C4-2B (cell line): ENCODE data around the gene HHLA2.

ENCODE experiments used
- CTCF ChIP-seq: fragments of 450-650 bp; conservative IDR thresholded peaks from 2 replicates; pipeline ENCODE4 v1.5.1; 2017; ENCODE audit warnings: mild to moderate bottlenecking
- ZFX ChIP-seq: fragments of 450-650 bp; IDR thresholded peaks from 2 replicates; pipeline ENCODE4 v1.6.1; 2017

DNA sequence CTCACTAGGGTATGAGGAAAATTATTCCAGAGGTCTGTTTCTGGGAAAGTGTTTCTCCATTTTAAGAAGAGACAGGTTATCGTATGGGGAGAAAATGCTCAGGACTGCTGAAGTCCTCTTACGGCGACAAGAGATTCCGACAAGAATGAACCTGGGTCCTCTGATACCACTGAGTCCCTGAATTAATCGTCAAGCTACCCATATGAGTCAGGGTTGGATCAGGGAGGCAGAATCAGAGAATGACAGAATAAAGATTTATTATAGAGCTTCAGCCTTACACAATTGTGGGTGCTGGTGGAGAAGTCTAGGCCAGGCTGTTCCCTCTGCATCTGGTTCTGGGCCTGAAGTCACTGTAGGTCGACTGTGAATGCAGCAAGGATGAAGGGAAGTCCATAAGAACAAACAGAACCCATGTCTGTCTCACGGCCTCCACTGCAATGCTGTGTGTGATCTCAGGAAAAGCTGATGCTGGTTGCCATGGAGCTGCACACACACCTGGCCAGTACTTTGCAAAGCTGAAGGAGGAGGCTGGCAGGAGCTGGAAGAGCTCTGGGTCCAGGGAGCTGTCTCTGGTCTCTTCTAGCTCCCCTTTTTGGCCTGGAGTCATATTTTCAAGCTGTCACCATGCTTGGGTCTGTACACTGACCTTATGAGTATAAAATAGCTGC is 83.9 kb downstream of the HHLA2 start:
- TF ChIP-seq CTCF (no peak), ZFX (no peak)
